Kidney glomerular epithelial cell (primary cell): ENCODE measurements around the gene ANKS1B.
"Not testable (repeated sequence)": the region's sequence is repeated elsewhere in the genome, so short reads cannot be mapped to it uniquely, and the experiment has no call there.

Experiments used
- DNase-seq: peaks from one replicate; lab custom pipeline; 2025; lab: John Stamatoyannopoulos, UW

ANKS1B gene

DNA sequence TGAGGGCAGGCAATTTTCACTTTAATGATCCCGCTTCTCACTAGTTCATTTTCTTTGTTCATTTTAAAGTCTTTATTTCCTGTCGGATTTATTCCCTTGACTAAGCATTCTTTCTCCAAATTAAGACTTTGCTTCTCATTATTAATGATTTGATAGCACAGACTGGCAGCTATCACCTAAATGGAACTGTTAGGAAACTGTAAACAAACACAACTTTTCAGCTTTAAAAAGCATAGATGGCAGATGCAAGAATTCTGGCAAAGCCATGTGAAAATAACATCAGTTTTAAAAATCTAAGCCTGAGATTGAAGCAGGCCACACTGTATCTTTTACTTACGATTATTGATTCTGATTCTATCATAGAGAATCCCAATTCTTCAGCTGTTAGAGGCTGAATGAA lies 225.7 kb downstream of the ANKS1B start:
- no peak for DNase-seq

DNA sequence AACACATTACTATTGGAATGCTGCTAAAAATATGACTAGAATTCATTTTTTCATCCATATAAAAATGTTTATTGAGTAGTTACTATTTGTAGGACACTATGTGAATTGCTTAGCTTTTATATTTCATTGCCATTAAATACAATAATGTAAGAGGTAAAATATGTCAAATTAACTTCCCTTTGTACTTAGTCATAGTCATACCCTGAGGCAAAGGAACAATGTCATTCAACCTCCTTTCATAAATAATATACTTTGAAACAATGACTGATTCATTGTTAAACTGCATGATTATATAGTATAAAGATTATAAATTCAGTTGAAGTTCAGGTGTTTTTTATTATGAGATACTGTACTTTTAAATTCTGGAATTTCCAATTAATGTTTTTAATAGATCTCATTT lies 232.0 kb downstream of the ANKS1B start:
- no peak for DNase-seq

DNA sequence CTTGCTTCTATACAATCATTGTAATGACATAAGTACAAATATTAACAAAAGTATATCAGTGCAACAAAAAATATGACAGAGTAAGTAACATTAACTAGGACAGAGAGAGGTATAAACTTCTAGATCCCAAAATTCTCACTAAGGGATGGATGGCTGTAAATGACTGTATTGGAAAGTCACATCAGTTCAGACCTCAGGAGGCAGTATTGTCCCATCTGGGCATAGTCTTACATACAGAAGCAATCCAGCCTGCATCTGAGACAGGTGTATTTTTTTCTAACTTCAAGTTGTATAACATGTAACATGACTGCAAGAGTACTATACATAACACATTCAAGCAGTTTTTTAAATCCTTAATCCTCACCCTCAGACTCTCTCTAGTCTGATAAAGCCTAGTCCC lies 238.2 kb downstream of the ANKS1B start:
- no peak for DNase-seq

DNA sequence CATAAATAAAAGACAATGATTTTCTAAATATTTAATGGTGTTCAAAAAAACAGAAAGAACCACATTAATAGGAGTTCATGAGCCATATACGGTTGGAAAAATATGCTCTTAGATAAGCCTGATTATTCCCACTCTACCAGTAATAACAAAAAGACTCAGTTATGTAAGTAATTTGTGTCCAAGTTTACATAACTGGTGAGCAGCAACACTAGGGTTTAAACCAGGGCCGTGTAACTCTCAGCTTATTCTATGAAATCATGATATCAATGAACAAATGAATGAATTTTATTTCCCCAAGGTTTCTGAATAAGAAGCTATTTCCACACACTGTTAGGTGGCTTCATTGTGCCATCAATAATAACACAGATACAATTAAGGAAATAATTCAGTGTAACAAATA lies 238.8 kb downstream of the ANKS1B start:
- DNase-seq = no peak

DNA sequence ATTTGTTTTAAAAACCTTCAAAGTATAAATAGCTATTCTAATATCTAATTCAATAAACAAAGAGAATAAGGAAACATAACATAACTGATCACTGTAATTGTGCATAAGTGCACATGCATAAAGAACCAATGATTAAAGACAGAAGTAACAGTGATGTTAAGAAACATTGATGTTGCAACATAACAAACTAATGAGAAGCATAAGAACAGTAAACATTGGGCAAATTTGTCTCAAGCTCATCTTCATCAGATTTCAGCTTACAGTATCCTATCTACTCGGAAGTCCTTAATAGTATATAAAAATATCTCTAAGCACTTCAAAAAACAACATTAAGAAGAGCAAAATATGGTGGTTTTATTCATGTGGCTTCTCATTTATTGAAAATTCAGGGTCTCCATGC lies 239.6 kb downstream of the ANKS1B start:
- no peak for DNase-seq

DNA sequence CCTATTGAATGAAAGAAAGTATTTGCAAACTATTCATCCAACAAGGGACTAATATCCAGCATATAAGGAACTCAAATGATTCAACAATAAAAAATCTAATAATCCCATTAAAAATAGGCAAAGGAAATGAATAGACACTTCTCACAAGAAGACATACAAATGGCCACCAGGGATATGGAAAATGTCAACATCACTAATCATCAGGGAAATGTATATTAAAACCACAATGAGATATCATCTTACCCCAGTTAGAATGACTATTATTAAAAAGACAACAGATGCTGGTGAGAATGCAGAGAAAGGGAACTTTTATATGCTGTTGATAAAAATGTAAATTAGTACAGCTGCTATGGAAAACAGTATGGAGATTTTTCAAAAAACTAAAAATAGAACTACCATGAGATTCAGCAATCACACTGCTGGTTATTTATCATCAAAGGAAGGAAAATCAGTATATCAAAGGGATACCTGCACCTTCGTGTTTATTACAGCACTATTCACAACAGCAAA lies 247.9 kb downstream of the ANKS1B start:
- no peak for DNase-seq

DNA sequence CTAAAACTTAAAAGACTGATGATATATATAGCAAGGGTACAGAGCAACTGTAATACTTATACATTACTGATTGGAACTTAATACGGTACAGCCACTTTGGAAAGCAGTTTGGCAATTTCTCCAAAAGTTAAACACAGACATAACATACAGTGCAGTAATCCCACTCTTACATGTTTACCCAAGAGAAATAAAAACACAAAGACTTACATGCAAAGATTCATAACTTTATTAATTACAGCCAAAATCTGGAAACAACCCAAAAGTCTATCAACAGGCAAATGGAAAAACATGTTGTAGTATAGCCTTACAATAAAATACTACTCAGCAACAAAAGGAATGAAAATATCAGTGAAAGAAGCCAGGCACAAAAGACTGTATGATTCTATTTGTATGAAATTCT lies 252.6 kb downstream of the ANKS1B start:
- no peak for DNase-seq

DNA sequence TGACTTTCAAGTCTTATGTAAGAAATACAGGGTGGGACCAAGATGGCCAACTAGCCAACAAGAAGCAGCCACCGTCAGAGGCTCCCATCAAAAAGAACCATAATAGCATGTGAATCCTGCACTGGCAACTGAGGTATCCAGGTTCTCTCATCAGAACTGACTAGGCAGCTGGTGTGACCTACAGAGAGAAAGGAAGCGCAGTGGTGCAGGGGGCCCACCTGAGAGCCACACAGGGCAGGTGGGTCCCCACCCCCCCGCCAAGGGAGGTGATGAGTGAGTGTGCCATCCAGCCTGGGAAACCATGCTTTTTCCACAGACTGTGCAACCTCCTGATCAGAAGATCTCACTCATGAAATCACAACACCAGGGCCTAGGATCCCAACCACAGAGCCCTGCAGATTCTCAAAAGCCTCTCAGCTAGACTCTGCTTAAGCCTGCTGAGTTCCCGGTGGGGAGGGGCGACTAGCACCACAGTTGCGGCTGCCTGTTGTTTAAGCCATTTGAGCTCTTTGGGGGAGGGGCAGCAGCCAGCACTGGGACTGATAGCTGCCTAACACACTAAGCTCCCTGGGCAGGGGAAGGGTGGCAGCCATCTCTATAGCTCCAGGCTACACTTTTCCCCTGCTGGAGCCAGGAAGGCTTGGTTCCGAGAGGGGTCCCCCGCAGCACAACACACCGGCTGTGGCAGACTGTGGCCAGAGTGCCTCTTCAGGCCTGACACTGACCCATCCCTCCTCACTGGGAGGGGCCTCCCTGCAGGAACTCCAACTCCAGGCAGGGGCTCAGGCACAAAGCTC lies 261.8 kb downstream of the ANKS1B start:
- no peak for DNase-seq

DNA sequence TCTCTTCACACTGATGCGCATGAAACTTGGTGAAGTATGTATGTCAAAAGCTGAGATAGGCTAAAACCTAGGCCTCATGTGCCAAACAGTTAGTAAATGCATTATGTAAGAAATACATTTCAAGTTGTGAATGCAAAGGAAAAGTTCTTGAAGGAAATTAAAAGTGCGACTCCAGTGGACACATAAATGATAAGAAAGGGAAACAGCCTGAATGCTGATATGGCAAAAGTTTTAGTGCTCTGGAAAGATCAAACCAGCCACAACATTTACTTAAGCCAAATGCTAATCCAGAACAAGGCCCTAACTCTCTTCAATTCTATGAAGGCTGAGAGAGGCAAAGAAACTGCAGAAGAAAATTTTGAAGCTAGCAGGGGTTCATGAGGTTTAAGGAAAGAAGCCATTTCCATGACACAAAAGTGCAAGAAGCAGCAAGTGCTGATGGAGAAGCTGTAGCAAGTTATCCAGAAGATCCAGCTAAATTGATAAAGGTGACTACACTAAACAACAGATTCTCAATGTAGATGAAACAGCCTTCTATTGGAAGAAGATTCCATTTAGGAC lies 262.9 kb downstream of the ANKS1B start:
- DNase-seq = no peak

DNA sequence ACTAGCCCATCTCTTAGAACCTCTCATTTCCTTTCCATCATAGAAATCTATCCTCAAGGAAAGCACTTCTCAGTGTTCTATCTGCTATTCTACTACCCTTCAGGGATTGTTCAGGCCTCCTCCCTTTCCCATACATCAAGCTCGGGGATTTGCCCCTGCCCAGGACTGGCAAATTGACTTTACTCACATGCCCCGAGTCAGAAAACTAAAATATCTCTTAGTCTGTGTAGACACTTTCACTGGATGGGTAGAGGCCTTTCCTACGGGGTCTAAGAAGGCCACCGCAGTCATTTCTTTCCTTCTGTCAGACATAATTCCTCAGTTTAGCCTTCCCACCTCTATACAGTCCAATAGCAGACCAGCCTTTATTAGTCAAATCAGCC lies 264.7 kb downstream of the ANKS1B start:
- DNase-seq = not testable (repeated sequence)

DNA sequence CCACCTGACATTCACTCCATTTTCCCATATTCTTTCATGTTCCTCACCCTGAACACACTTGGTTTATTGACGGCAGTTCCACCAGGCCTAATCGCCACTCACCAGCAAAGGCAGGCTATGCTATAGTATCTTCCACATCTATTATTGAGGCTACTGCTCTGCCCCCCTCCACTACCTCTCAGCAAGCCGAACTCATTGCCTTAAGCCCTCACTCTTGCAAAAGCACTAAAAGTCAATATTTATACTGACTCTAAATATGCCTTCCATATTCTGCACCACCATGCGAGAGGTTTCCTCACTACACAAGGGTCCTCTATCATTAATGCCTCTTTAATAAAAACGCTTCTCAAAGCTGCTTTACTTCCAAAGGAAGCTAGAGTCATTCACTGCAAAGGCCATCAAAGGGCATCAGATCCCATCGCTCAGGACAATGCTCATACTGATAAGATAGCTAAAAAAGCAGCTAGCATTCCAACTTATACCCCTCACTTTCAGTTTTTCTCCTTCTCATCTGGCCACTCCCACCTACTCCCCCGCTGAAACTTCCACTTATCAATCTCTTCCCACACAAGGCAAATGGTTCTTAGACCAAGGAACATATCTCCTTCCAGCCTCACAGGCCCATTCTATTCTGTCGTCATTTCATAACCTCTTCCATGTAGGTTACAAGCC lies 265.2 kb downstream of the ANKS1B start:
- DNase-seq = not testable (repeated sequence)

DNA sequence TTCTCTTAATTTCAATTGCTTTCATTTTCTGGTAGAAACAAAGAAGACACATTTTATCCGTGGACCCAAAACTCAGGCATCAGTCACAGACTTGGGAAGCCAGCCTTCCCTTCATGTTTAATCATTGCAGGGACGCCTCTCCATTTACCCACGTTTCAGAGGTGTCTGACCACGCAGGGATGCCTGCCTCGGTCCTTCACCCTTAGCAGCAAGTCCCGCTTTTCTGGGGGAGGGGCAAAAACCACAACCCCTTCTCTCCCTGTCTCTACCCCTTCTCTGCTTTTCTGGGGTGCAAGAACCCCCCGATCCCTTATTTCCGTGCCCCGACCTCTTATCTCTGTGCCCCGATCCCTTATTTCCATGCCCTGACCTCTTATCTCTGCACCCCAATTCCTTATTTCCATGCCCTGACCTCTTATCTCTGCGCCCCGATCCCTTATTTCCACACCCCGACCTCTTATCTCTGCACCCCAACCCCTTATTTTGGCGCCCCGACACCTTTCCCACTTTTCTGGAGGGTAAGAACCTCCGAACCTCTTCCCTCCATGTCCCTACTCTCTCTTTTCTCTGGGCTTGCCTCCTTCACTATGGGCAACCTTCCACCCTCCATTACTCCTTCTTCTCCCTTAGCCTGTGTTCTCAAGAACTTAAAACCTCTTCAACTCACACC lies 268.8 kb downstream of the ANKS1B start:
- DNase-seq = not testable (repeated sequence)

DNA sequence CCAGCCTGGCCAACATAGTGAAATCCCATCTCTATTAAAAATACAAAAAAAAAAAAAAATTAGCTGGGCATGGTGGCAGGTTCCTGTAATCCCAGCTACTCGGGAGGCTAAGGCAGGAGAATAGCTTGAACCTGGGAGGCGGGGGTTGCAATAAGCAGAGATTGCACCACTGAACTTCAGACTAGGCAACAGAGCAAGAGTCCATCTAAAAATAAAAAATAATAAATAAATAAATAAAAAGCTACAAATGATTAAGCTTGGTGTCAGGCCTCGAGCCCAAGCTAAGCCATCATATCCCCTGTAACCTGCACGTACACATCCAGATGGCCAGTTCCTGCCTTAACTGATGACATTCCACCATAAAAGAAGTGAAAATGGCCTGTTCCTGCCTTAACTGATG lies 269.8 kb downstream of the ANKS1B start:
- not testable (repeated sequence) for DNase-seq

DNA sequence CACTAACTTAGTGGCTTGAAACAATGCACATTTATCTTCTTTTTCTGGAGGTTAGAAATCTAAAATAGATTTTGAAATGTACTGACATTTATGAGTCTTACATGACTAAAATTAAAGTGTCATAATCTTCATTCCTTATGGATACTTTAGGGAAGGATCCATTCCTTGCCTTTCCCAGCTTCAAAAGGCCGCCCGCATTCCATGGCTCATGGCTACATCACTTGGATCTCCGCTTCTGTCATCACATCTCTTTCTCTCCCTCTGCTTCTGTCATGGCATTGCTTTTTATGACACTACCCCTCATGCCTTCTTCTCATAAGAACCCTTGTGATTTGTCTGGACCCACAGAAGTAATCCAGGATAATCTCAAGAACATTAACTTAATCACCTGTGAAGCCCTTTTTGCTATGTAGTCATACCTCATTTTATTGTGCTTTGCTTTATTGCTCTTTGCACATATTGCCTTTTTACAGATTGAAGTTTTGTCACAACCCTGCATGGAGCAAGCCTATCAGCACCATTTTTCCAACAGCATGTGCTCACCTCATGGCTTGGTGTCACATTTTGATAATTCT lies 270.7 kb downstream of the ANKS1B start:
- DNase-seq = no peak

DNA sequence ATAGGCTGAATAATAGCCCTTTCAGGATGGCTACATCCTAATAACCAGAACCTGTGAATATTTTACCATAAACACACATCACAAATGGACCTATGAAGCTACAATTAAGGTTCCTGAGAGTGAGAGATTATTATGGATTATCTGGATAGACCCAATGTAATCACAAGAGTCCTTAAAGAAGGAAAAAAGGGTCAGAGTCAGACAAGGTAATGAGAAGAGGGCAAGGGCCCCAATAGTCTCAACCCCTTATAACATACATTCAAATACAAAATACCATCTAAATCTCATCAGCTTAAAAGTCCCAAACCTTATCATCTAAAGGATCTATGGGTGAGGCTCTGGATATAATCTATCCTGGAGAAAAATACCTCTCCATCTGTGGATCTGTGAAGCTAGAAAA lies 272.5 kb downstream of the ANKS1B start:
- DNase-seq = no peak

DNA sequence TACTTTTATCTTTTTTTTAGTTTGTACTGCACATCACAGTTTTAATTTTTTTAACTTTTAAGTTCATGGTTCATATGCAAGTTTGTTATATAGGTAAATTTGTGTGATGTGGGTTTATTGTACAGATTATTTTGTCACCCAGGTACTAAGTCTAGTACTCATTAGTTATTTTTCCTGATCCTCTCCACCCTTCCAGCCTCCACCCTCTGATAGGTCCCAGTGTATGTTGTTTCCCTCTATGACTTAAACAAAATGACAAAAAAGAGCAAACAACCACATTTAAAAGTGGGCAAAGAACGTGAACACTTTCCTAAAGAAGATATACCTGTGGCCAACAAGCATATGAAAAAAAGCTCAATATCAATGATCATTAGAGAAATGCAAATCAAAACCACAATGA lies 273.5 kb downstream of the ANKS1B start:
- no peak for DNase-seq

DNA sequence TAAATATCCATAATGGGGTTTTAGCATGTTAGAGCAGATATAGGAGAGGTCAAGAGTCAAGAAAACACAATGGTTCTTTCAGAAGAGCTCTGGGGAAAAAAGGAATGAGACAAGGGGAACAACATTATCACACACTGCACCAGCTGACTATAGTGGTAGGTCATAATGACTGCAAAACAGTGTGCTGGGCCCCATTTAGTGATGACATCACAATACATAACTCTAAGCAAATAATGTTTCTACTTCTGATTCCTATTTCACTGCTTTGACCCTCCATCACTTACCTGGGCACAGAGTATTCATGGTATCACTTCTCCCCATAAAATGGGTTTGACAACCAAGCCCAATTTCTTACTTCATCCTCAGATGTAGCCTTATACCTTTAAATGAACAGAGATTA lies 275.1 kb downstream of the ANKS1B start:
- no peak for DNase-seq

DNA sequence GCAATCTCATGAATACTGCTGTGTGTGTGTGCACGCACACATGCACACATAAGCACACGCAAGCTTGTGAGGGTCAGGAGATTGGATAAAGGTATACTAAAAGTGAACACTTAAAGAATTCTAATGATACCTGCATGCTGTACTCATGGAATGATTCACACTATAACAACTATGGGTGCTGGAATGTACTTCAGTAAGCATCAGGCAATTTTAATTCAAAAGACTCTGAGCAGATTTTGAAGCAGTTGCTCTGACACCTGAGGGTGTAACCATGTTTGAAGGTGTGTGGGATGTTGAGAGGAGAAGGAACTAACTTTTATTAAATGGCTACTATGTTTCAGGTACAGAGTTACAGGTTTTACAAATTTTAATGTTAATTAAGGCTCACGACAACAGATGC lies 275.6 kb downstream of the ANKS1B start:
- DNase-seq = no peak

DNA sequence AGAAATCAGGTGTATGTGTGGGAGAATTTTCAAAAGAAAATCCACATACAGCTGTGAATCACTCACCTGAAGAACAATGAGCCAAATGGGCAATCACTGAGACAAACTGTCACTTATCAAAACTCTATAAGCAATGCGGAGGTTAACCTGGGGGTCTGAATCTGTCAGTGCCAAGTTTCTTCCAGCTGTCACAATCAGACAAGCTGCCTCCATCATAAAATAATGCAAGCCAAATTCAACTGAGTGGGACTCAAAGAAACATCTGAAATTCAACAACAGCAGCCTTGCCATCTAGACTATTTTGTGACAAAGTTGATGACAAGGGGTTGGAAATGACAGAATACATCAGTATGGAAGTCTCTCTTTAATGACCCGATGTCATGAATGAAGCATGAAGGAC lies 276.9 kb downstream of the ANKS1B start:
- DNase-seq = no peak

DNA sequence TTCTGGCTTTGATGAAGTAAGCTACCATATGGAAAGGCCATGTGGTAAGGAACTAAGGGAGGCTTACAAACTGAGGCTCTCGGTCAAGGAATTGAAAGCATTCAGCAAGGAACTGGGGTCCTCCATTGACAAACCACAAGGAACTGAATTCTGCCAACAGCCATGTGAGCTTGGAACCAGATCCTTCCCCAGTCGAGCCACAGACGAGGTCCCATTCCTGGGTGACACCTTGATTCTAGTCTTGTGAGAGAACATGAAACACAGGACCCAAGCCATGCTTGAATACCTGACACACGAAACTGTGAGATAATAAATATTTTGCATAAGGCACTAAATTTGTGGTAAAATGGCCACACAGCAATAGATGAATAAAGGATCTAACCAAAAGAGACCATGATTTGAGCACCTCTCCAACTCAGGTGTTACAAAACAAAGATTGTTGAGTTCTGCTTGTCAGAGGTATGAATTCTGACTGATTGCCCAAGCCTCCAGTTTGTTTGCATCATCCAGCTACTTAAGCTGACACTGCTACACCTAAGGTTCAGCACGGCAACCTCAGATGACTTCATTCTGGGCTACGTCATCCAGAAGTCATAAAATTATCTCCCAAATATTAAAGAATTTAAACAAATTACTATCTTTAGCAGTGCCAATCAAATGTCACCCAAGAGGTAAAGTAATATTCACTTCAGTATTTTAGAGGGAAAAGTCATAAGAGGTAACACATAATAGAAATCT lies 277.8 kb downstream of the ANKS1B start:
- DNase-seq = no peak

DNA sequence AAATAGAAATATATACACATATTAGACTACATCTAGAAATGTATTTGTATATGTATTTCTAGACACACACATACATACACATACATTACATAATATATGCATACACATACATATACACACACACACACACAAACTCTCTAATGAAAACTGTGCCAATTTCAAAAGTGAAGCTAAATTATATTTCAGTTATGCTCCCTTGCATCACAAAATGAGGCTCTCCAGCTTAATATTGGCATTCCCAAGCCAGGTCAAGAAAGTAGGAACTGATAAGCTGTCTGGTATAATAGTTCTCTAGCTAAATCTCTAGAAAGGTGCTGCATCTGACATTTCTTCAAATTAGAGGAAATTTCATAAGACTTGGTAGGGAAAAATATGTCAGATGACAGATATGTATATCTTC lies 280.3 kb downstream of the ANKS1B start:
- no peak for DNase-seq

DNA sequence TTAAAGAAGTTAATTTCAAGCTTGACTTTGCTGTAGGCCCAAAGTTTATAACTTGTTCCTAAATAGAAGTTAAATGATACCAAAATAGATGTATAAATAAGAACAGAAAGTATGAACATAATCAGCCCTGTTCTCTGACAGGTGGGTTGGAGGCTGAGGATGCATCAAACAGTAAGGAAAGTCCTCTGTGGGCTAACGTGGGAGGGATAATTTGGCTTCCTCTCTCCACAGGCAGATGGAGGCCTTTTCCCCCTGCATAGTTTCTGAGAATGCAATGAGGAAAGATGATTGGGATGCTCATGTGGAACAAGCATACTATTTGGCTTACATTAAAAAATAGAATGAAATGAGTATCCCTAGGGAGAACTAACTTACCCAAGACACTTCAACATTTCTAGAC lies 280.7 kb downstream of the ANKS1B start:
- DNase-seq = no peak
